B cell (primary cell): Measurements from ENCODE around the gene OR5H14. TPM values are rescaled to one million over a fixed set of nuclear protein-coding genes. Genes with fewer than 3 reads are reported as not detected.
"Not testable (repeated sequence)": the region's sequence is repeated elsewhere in the genome, so short reads cannot be mapped to it uniquely, and the experiment has no call there.

Experiments used
- ATAC-seq: fragments of 200-7000 bp; cut with Tn5 transposase; one replicate; pipeline ENCODE4 v1.10.0; 2021; ENCODE audit warnings: low read depth, mild to moderate bottlenecking, moderate number of reproducible peaks, moderate library complexity
- CTCF ChIA-PET: fragments of 350-600 bp; sonication (Branson Sonifier 250); formaldehyde crosslinking; loops from one replicate; lab custom pipeline; 2021; ENCODE audit warnings: antibody characterized with exemption, inconsistent platforms; lab: Charles Lee
- POLR2A ChIA-PET: fragments of 350-600 bp; sonication (Branson Sonifier 250); formaldehyde crosslinking; loops from one replicate; lab custom pipeline; 2021; ENCODE audit warnings: antibody characterized with exemption; lab: Charles Lee
- DNase-seq: peaks from one replicate; pipeline ENCODE4 v3.0.0; 2013
- H2AFZ ChIP-seq: 2 replicates; pipeline ENCODE4 v1.6.1; 2012; ENCODE audit warnings: mild to moderate bottlenecking, low read depth, low read length; ENCODE audit not compliant: insufficient read depth, poor library complexity, severe bottlenecking
- H3K27ac ChIP-seq, 2 donors: 1 replicate in 1 of 2; 2 replicates in 1 of 2; pipeline ENCODE4 v1.5.1; 2012 to 2013; ENCODE audit warnings: low read length in 2 of 2, mild to moderate bottlenecking in 2 of 2, moderate library complexity in 1 of 2
- H3K27me3 ChIP-seq, 4 experiments: fragments of 200-600 bp in 1 of 4; sonication (generic) in 1 of 4; replicated peaks in 1 of 4; 1 replicate in 2 of 4; 2 replicates in 2 of 4; pipeline versions ENCODE4 v1.6.1 to v1.7.0; 2013 to 2016; ENCODE audit warnings: low read length in 3 of 4, mild to moderate bottlenecking in 2 of 4, mixed read lengths in 1 of 4, moderate library complexity in 1 of 4; ENCODE audit not compliant: insufficient read depth in 4 of 4, control insufficient read depth in 3 of 4; ENCODE audit errors: control extremely low read depth in 1 of 4
- H3K36me3 ChIP-seq, 2 experiments: replicated peaks in 1 of 2; 1 replicate in 1 of 2; 2 replicates in 1 of 2; pipeline versions ENCODE4 v1.6.1 to v1.7.1; 2013; ENCODE audit warnings: low read length in 1 of 2; ENCODE audit not compliant: insufficient read depth in 2 of 2, control insufficient read depth in 1 of 2; ENCODE audit errors: control extremely low read depth in 1 of 2, extremely low read depth in 1 of 2
- H3K4me1 ChIP-seq, 2 donors: fragments of 200-600 bp in 1 of 2; sonication (generic) in 1 of 2; 1 replicate in 1 of 2; 2 replicates in 1 of 2; pipeline versions ENCODE4 v1.5.1 to v1.6.1; 2013 to 2017; ENCODE audit warnings: low read length in 2 of 2; ENCODE audit not compliant: control insufficient read depth in 2 of 2, insufficient read depth in 2 of 2
- H3K4me2 ChIP-seq: replicated peaks from 2 replicates; pipeline ENCODE3; 2012; ENCODE audit warnings: mild to moderate bottlenecking, low read depth, low read length; ENCODE audit not compliant: poor library complexity, severe bottlenecking
- H3K4me3 ChIP-seq, 5 experiments: fragments of 200-600 bp in 1 of 5; sonication (generic) in 1 of 5; 1 replicate in 3 of 5; 2 replicates in 2 of 5; pipeline versions ENCODE4 v1.5.1 to v1.7.0; 2011 to 2016; ENCODE audit warnings: low read length in 4 of 5, mild to moderate bottlenecking in 4 of 5, low read depth in 2 of 5, control low read depth in 1 of 5, moderate library complexity in 1 of 5; ENCODE audit not compliant: insufficient read depth in 1 of 5; ENCODE audit errors: control extremely low read depth in 1 of 5, extremely low read depth in 1 of 5
- H3K79me2 ChIP-seq: fragments of 200-600 bp; sonication (generic); one replicate; pipeline ENCODE4 v1.6.0; 2016; ENCODE audit warnings: low read length; ENCODE audit not compliant: control insufficient read depth, insufficient read depth
- H3K9ac ChIP-seq: fragments of 200-600 bp; sonication (generic); 2 replicates; pipeline ENCODE4 v1.6.1; 2017; ENCODE audit warnings: mild to moderate bottlenecking, low read length, moderate library complexity
- H3K9me3 ChIP-seq, 3 donors: one replicate each; pipeline versions ENCODE4 v1.6.1 to v1.7.1; 2013; ENCODE audit warnings: low read length in 2 of 3; ENCODE audit not compliant: control insufficient read depth in 2 of 3, insufficient read depth in 1 of 3; ENCODE audit errors: control extremely low read depth in 1 of 3
- H4K20me1 ChIP-seq: 2 replicates; pipeline ENCODE4 v1.6.0; 2012; ENCODE audit warnings: mild to moderate bottlenecking, low read length; ENCODE audit not compliant: insufficient read depth, control insufficient read depth, poor library complexity, severe bottlenecking
- H3K27ac Mint-ChIP-seq: one replicate; pipeline ENCODE4 v1.8.0; 2021; ENCODE audit warnings: mixed read lengths
- H3K27me3 Mint-ChIP-seq: one replicate; pipeline ENCODE4 v1.8.0; 2021; ENCODE audit warnings: mixed read lengths
- H3K4me1 Mint-ChIP-seq: one replicate; pipeline ENCODE4 v1.8.0; 2021; ENCODE audit warnings: mixed read lengths
- H3K4me3 Mint-ChIP-seq: one replicate; pipeline ENCODE4 v1.8.0; 2021; ENCODE audit warnings: mixed read lengths
- H3K9me3 Mint-ChIP-seq: one replicate; pipeline ENCODE4 v1.8.0; 2022; ENCODE audit warnings: mixed read lengths; ENCODE audit not compliant: insufficient read depth
- EZH2 ChIP-seq: IDR thresholded peaks from 2 replicates; pipeline ENCODE4 v1.6.1; 2012; ENCODE audit warnings: borderline replicate concordance, low read depth, mild to moderate bottlenecking, moderate library complexity, low read length; ENCODE audit not compliant: insufficient read depth, poor library complexity, severe bottlenecking
- WGBS: methylation state at CpG from one replicate; pipeline ENCODE4 v1.1.5; 2013; ENCODE audit warnings: missing lambda C conversion rate; ENCODE audit not compliant: insufficient coverage; 5-methylcytosine and 5-hydroxymethylcytosine counted together
- intact Hi-C: fragments of 100-400 bp; cut with micrococcal nuclease; formaldehyde crosslinking; loops from one replicate; pipeline ENCODE4 v1.10.0; 2022
- polyA plus RNA-seq: library from polyadenylated mRNA; depleted of rRNA; stranded (reverse); fragments of >200 nt; gene quantifications from 2 replicates; pipeline ENCODE4 v1.2.3, GENCODE V29; 2012
- total RNA-seq, 2 donors: library from RNA; stranded (reverse); fragments of 120-200 nt in 1 of 2; gene quantifications; 1 replicate in 1 of 2; 2 replicates in 1 of 2; pipeline versions ENCODE4 v1.2.3 to v1.2.4, GENCODE V29; 2013 to 2022
- TF ChIP-seq, protein P1 (sequence below): fragments of 200-600 bp; IDR thresholded peaks from one replicate; pipeline ENCODE4 v1.8.0; 2022; ENCODE audit warnings: antibody characterized with exemption, mild to moderate bottlenecking

Gene OR5H14
- total and polyA plus RNA-seq, 2 donors (not counting 1 experiment from before 2014, with no cell fraction given): not detected

DNA sequence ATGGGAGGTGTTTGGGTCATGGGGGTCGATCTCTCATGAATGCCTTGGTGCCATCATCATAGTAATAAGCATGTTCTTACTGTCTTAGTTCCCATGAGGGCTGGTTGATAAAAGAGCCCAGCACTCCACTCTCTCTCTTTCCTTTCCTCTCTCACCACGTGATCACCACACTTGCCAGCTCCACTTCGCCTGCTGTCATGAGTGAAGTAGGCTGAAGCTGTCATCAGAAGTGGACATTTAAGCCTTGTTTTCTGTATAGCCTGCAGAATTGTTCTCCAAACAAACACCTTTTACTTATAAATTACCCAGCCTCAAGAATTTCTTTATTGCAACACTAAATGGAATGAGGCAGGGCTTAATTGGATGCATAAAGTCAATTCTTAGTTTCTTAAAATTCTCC is 10.6 kb upstream of the OR5H14 start:
- Mint-ChIP-seq H3K27ac (no peak overlapping the region), H3K4me1 (no peaks in the 10 kb centered on the region), H3K27me3 (no peaks in the 10 kb centered on the region), H3K4me3 (no peak overlapping the region), H3K9me3 (no peaks in the 10 kb centered on the region)
- DNase-seq (no peak), ATAC-seq (no peak)
- Histone ChIP-seq H3K4me3 (no peak overlapping the region), H3K4me1 (no peaks in the 10 kb centered on the region), H3K27me3 (no peaks in the 10 kb centered on the region), H2AFZ (no peak overlapping the region), H3K9me3 (no peaks in the 10 kb centered on the region), H3K4me2 (no peak overlapping the region), H3K27ac (no peak overlapping the region), H4K20me1 (no peaks in the 10 kb centered on the region), H3K9ac (no peak overlapping the region), H3K36me3 (no peaks in the 10 kb centered on the region), H3K79me2 (no peaks in the 10 kb centered on the region)
- 80% methylated on average over 1 of the region's 3 CpGs for WGBS
- intact Hi-C loops: no loop called here
- ChIA-PET POLR2A (no interaction called here), CTCF (no interaction called here)
- TF ChIP-seq, protein P1, sequence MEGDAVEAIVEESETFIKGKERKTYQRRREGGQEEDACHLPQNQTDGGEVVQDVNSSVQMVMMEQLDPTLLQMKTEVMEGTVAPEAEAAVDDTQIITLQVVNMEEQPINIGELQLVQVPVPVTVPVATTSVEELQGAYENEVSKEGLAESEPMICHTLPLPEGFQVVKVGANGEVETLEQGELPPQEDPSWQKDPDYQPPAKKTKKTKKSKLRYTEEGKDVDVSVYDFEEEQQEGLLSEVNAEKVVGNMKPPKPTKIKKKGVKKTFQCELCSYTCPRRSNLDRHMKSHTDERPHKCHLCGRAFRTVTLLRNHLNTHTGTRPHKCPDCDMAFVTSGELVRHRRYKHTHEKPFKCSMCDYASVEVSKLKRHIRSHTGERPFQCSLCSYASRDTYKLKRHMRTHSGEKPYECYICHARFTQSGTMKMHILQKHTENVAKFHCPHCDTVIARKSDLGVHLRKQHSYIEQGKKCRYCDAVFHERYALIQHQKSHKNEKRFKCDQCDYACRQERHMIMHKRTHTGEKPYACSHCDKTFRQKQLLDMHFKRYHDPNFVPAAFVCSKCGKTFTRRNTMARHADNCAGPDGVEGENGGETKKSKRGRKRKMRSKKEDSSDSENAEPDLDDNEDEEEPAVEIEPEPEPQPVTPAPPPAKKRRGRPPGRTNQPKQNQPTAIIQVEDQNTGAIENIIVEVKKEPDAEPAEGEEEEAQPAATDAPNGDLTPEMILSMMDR: no peak
- no peak for TF ChIP-seq EZH2

DNA sequence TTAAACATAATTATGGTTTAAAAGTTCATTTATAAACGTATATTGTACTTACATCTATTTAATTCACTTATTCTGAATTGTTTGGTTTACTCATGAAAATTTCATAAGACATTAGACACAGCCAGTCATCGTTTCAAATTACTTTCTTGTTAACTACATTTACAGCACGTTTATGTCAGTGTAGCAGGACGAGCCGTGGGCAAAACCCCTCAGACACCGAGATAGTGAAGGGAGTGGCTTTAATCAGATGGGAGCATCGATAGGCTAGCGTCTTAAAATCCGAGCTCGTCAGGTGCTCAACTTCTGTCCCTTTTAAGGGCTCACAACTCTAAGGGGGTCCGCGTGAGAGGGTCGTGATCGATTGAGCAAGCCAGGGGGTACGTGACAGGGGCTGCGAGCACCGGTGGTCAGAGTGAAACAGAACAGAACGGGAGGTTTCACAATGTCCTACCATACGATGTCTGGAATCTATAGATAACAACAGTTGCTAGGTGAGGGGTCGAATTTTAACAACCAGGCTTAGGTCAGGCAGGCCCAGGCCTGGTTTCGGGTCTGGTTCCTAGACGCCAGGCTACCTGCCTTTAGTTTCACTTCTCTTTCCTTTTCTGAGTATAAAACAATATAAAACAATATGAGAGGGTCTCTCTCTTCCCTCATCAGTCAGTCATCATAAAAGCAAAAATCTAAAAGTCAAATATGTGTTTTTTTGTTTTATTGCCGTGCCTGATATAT is 9.3 kb upstream of the OR5H14 start:
- H3K9me3 ChIP-seq, H3K4me1 Mint-ChIP-seq, H3K27me3 ChIP-seq, H3K36me3 ChIP-seq, H3K79me2 ChIP-seq, POLR2A ChIA-PET, intact Hi-C loops, H3K4me3 ChIP-seq, H3K4me3 Mint-ChIP-seq, H3K27ac ChIP-seq, H3K27ac Mint-ChIP-seq, H3K27me3 Mint-ChIP-seq, ATAC-seq, DNase-seq, H2AFZ ChIP-seq, H4K20me1 ChIP-seq, H3K9me3 Mint-ChIP-seq, H3K4me1 ChIP-seq, H3K9ac ChIP-seq, H3K4me2 ChIP-seq, CTCF ChIA-PET: not testable (repeated sequence)
- 85% methylated on average over 11 of the region's 23 CpGs for WGBS
